ENCODE results near the gene CHD9NB.
"Not testable (repeated sequence)": the region's sequence is repeated elsewhere in the genome, so short reads cannot be mapped to it uniquely, and the experiment has no call there.

CHD9NB gene

DNA sequence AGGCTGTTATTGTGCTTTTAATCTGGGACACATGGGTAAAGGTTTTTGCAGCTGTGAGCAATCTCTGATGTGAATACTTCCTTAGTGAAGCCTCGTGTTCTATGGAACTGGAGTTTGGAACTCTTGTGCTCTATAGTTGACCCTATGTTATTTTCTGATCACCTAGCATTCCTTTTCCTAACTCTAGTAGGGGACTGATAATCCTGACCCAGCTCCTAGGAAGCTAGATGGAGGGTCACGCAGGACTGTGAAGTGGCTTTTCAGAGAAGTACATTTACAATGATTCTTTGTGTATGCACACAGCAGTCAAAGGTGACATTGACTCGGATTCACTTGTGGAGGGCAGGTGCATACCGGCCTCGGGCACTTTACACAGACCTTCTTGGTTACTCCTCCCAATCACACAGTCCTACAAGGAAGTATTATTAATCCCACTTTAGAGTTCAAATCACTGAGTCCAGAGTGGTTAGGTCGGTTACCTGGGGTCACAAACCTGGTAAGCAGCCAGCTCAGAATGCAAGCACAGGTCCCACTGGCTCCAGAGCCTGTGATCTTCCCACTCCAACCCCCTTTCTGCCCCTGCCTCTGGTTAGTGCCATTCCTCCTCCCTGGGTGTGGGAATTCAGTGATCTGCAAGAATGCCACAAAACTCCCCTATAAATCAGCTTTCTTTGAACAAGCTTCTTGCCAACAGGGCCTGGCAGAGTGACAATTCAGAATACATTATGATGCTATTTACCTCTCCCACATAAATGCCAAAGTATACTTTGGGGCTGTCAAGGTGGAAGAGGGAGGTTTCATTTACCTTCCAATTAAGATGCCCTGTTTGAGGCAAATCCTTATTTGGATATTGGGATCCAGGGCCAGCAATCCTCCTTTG lies 7.1 kb downstream of the CHD9NB start:
- no peaks in the 10 kb centered on the region for H3K27me3 ChIP-seq (ENCODE audit: control insufficient read depth in 1 of 2, insufficient read depth in 2 of 2, low read length in 2 of 2)

DNA sequence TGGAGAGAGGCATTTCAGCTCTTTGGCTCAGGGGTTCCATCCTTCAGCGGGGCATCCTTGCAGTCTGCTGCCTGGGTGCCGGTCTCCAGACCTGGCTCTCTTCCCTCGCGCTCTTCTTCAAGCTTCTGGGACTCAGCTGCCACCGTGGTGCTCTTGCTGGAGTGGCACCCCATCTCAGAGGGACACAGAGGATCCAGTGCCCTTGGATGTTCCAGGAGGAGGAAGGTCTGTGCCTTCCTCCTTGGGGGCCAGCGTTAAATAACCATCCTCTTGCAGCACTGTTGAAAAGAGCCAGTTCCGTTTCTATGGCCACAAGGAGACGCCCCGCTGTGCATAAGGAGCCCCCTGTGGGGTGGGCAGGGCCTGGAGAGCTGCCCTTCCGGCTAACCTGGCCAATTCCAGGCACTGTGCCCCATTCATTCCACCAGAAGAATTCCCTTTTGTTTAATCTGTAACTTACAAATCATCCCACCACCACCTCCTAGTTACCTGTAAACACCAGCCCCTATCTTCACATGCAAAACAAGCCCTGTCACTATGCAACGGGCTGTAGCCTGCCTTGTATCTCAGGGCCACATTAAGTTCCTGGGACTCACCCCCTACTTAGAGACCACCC lies 8.6 kb downstream of the CHD9NB start:
- H3K27ac ChIP-seq (ENCODE audit: low read depth, low read length), result peak overlapping the region; percentile 45
- H3K9me3 ChIP-seq (ENCODE audit: control insufficient read depth in 1 of 2, low read length in 2 of 2), result no peaks in the 10 kb centered on the region
- no peak overlapping the region for H3K9ac ChIP-seq (ENCODE audit: low read depth in 1 of 2, low read length in 2 of 2)
- no peaks in the 10 kb centered on the region for H3K27me3 ChIP-seq (ENCODE audit: control insufficient read depth in 1 of 2, insufficient read depth in 2 of 2, low read length in 2 of 2)
- peak overlapping the region; percentile 11 to 30 for H3K4me3 ChIP-seq (ENCODE audit: low read depth in 1 of 2, low read length in 2 of 2)
- peaks cover 44 to 49% of the 10 kb centered on the region in 2 donors for H3K4me1 ChIP-seq (ENCODE audit: control insufficient read depth in 1 of 2, insufficient read depth in 2 of 2, low read length in 2 of 2)
- no peaks in the 10 kb centered on the region for H3K36me3 ChIP-seq (ENCODE audit: control insufficient read depth in 1 of 2, insufficient read depth in 2 of 2, low read length in 2 of 2)

More for the DNA sequence above, 7.1 kb downstream of the CHD9NB start:
- no peak overlapping the region for H3K27ac ChIP-seq (ENCODE audit: low read depth, low read length)
- no peaks in the 10 kb centered on the region for H3K9me3 ChIP-seq (ENCODE audit: control insufficient read depth in 1 of 2, low read length in 2 of 2)
- H3K9ac ChIP-seq (ENCODE audit: low read depth in 1 of 2, low read length in 2 of 2), result no peak overlapping the region
- H3K4me1 ChIP-seq (ENCODE audit: control insufficient read depth in 1 of 2, insufficient read depth in 2 of 2, low read length in 2 of 2), result peaks cover 46 to 49% of the 10 kb centered on the region in 2 donors
- H3K4me3 ChIP-seq (ENCODE audit: low read depth in 1 of 2, low read length in 2 of 2), result no peak overlapping the region
- H3K36me3 ChIP-seq (ENCODE audit: control insufficient read depth in 1 of 2, insufficient read depth in 2 of 2, low read length in 2 of 2), result no peaks in the 10 kb centered on the region

DNA sequence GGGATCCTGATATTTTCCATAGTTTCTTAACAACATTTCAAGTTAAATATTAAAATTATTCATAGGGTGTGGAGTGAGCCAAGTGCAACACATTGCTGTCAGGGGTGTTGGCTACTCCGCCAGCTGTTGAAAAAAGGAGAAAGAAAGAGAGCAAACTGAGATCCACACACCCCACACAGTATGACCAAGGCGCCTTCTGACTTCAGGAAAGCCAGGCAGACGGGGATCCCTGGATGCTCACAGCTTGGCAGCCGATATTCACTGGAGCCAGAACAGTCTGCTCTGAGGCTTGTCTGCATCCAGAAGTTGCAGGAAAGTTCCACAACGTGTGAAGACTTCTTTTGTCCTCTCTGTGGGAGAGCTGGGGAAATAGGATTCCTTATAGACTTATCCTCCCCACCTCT lies 9.3 kb downstream of the CHD9NB start:
- Histone ChIP-seq H3K4me1 (ENCODE audit: control insufficient read depth in 1 of 2, insufficient read depth in 2 of 2, low read length in 2 of 2) (peaks cover 39 to 45% of the 10 kb centered on the region in 2 donors), H3K4me3 (ENCODE audit: low read depth in 1 of 2, low read length in 2 of 2) (peak overlapping the region in 1 of 2 donors; percentile 30)

DNA sequence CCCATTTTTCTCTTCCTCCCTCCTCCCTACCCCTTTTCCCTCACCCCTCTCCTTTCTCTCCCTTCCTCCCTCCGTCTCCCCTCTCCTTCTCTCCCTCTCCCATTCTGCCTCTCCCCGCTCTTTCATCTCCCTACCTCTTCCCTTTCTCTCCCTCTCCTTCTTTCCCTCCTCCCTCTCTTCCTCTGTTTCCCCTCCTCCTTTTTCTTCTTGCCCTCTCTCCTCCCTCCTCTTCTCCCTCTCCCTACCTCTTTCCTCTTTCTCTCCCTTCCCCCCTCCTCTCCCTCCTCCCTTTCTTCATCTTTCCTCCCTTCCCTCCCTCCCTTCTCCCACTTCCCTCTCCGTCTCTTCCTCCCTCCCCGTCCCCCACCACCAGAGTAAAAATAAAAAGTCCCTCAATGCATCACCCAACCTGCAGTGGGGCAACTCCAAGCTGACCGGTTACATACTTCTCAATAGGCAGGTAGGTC lies 10.4 kb downstream of the CHD9NB start:
- H3K27ac ChIP-seq (ENCODE audit: low read depth, low read length), result no peak overlapping the region
- peaks cover 35 to 45% of the 10 kb centered on the region in 2 donors for H3K4me1 ChIP-seq (ENCODE audit: control insufficient read depth in 1 of 2, insufficient read depth in 2 of 2, low read length in 2 of 2)
- H3K27me3 ChIP-seq (ENCODE audit: control insufficient read depth in 1 of 2, insufficient read depth in 2 of 2, low read length in 2 of 2), result no peaks in the 10 kb centered on the region
- no peaks in the 10 kb centered on the region for H3K9me3 ChIP-seq (ENCODE audit: control insufficient read depth in 1 of 2, low read length in 2 of 2)
- no peaks in the 10 kb centered on the region for H3K36me3 ChIP-seq (ENCODE audit: control insufficient read depth in 1 of 2, insufficient read depth in 2 of 2, low read length in 2 of 2)
- H3K4me3 ChIP-seq (ENCODE audit: low read depth in 1 of 2, low read length in 2 of 2), result no peak overlapping the region
- H3K9ac ChIP-seq (ENCODE audit: low read depth in 1 of 2, low read length in 2 of 2), result no peak overlapping the region

More for the DNA sequence above, 9.3 kb downstream of the CHD9NB start:
- no peaks in the 10 kb centered on the region for H3K27me3 ChIP-seq (ENCODE audit: control insufficient read depth in 1 of 2, insufficient read depth in 2 of 2, low read length in 2 of 2)
- H3K9ac ChIP-seq (ENCODE audit: low read depth in 1 of 2, low read length in 2 of 2), result no peak overlapping the region
- no peaks in the 10 kb centered on the region for H3K9me3 ChIP-seq (ENCODE audit: control insufficient read depth in 1 of 2, low read length in 2 of 2)
- no peak overlapping the region for H3K27ac ChIP-seq (ENCODE audit: low read depth, low read length)
- H3K36me3 ChIP-seq (ENCODE audit: control insufficient read depth in 1 of 2, insufficient read depth in 2 of 2, low read length in 2 of 2), result no peaks in the 10 kb centered on the region

DNA sequence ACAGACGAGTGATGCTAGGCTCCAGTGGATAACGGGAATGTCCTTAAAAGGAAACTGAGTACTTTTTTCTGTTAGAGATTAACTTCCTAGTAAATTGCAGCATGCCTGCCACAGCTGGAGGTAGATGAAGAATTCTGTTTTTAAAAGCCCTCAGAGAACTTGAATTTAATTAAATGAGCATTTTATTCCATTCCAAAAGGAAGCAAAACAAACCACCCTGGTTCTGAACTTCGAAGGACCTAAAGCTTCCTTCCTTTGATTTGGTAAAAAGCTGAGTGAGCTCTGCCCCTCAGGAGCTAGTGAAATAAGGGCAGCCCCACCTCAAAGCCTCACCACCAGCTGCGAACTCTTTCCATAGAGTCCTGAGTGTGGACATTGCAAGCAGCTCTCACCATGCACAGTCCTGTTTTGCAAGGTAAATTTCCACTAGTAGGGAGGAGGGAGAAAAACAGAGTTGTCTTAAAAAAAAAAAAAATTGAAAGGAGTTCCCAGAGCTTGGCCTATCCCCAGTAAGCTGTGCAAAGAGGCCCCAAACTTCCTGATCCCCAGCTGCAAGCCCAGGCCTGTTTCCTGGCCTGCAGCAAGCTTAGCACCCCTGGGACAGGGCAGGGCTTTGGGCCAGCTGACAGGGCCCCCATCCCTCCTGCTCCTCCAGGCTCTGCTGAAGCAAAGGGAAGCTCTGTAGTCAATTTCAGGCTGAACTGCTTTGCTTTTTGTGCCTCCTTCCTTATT lies 11.2 kb downstream of the CHD9NB start:
- H3K27ac ChIP-seq (ENCODE audit: low read depth, low read length), result no peak overlapping the region
- H3K9ac ChIP-seq (ENCODE audit: low read depth in 1 of 2, low read length in 2 of 2), result no peak overlapping the region
- H3K9me3 ChIP-seq (ENCODE audit: control insufficient read depth in 1 of 2, low read length in 2 of 2), result no peaks in the 10 kb centered on the region

DNA sequence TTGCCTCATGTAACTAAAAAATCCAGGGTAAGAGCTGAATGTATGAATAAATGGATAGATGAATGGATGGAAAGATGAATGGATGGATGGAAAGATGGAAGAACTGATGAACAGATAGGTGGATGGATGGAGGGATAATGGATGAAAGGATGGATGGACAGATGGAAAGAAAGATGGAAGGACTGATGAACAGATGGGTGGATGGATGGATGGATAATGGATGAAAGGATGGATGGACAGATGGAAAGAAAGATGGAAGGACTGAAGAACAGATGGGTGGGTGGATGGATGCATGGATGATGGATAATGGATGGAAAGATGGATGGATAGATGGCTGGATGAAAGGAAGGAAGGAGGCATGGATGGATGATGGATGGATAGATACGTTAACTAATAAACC lies 11.9 kb downstream of the CHD9NB start:
- no peaks in the 10 kb centered on the region for H3K9me3 ChIP-seq (ENCODE audit: control insufficient read depth in 1 of 2, low read length in 2 of 2)
- H3K9ac ChIP-seq (ENCODE audit: low read depth in 1 of 2, low read length in 2 of 2), result no peak overlapping the region
- H3K27me3 ChIP-seq (ENCODE audit: control insufficient read depth in 1 of 2, insufficient read depth in 2 of 2, low read length in 2 of 2), result no peaks in the 10 kb centered on the region
- H3K36me3 ChIP-seq (ENCODE audit: control insufficient read depth in 1 of 2, insufficient read depth in 2 of 2, low read length in 2 of 2), result no peaks in the 10 kb centered on the region
- H3K4me3 ChIP-seq (ENCODE audit: low read depth in 1 of 2, low read length in 2 of 2), result no peak overlapping the region
- H3K4me1 ChIP-seq (ENCODE audit: control insufficient read depth in 1 of 2, insufficient read depth in 2 of 2, low read length in 2 of 2), result peaks cover 31 to 41% of the 10 kb centered on the region in 2 donors
- no peak overlapping the region for H3K27ac ChIP-seq (ENCODE audit: low read depth, low read length)

More for the DNA sequence above, 11.2 kb downstream of the CHD9NB start:
- Histone ChIP-seq H3K4me3 (ENCODE audit: low read depth in 1 of 2, low read length in 2 of 2) (no peak overlapping the region), H3K4me1 (ENCODE audit: control insufficient read depth in 1 of 2, insufficient read depth in 2 of 2, low read length in 2 of 2) (peaks cover 35 to 45% of the 10 kb centered on the region in 2 donors), H3K36me3 (ENCODE audit: control insufficient read depth in 1 of 2, insufficient read depth in 2 of 2, low read length in 2 of 2) (no peaks in the 10 kb centered on the region), H3K27me3 (ENCODE audit: control insufficient read depth in 1 of 2, insufficient read depth in 2 of 2, low read length in 2 of 2) (no peaks in the 10 kb centered on the region)

DNA sequence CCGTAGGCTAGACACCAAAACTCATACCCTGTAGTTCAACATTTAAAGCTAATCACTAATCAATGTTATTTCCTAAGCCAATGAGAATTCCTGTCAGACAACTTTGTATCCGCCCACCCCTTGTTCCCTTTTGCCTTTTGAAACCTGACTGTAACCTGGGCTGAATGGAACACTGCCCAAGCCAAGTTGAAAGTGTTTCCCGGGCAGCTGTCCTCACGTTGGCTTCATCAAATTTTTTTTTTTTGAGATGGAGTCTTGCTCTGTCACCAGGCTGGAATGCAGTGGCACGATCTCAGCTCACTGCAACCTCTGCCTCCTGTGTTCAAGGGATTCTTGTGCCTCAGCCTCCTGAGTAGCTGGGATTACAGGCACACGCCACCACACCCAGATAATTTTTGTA lies 16.0 kb downstream of the CHD9NB start:
- not testable (repeated sequence) for H3K36me3 ChIP-seq (ENCODE audit: control insufficient read depth in 1 of 2, insufficient read depth in 2 of 2, low read length in 2 of 2); H3K9me3 ChIP-seq (ENCODE audit: control insufficient read depth in 1 of 2, low read length in 2 of 2); H3K27me3 ChIP-seq (ENCODE audit: control insufficient read depth in 1 of 2, insufficient read depth in 2 of 2, low read length in 2 of 2); H3K27ac ChIP-seq (ENCODE audit: low read depth, low read length); H3K4me1 ChIP-seq (ENCODE audit: control insufficient read depth in 1 of 2, insufficient read depth in 2 of 2, low read length in 2 of 2); H3K9ac ChIP-seq (ENCODE audit: low read depth in 1 of 2, low read length in 2 of 2); H3K4me3 ChIP-seq (ENCODE audit: low read depth in 1 of 2, low read length in 2 of 2)

DNA sequence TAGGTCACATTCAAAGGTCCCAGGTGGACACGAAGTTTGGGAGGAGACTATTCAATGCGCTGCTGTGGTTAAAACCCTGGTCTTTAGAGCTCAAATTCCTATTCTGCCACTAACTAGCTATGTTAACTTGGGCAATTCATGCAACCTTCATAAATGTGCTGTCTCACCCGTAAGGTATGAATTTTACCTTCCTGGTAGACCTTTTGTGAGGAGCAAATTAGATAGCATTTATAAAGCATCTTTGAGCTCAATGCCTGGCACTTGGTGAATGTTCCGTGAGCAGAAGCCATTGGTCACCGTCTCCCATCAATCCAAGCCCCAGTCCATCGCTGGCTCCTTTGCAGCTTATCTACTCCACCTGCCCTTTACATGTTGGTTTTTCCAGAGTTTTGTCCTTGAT lies 16.6 kb downstream of the CHD9NB start:
- Histone ChIP-seq H3K4me3 (ENCODE audit: low read depth in 1 of 2, low read length in 2 of 2) (no peak overlapping the region), H3K4me1 (ENCODE audit: control insufficient read depth in 1 of 2, insufficient read depth in 2 of 2, low read length in 2 of 2) (no peaks in the 10 kb centered on the region)

DNA sequence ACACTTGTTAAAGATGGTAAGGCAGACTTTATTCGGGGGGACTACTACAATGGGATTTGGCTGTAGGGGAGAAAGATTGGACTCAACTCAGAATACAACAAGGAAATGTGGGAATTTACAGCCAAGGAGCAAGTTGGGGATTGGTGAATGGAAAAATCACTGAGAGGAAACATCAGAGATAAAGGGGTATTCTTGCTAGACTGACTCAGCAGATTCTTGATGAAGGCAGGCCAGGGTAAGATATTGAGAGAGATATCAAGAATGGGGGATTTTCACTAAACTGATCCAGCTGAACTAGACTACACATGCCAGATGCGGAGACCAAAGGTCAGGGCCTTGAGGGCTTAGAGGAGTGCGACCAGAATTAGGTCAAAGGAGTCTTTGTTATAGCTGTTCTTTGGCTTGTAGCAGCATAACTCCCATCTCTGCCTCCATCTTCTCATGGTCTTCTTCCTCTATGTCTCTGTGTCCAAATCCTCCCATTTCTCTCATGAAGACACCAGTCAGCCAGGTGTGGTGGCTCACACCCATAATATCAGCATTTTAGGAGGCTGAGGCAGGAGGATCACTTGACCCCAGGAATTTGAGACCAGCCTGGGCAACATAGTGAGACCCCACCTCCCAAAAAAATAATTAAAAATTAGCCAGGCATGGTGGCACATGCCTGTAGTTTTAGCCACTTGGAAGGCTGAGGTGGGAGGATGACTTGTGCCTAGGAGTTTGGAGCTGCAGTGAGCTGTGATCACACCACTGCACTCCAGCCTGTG lies 17.3 kb downstream of the CHD9NB start:
- no peak overlapping the region for H3K9ac ChIP-seq (ENCODE audit: low read depth in 1 of 2, low read length in 2 of 2)
- no peak overlapping the region for H3K27ac ChIP-seq (ENCODE audit: low read depth, low read length)
- no peaks in the 10 kb centered on the region for H3K4me1 ChIP-seq (ENCODE audit: control insufficient read depth in 1 of 2, insufficient read depth in 2 of 2, low read length in 2 of 2)
- no peak overlapping the region for H3K4me3 ChIP-seq (ENCODE audit: low read depth in 1 of 2, low read length in 2 of 2)
- H3K36me3 ChIP-seq (ENCODE audit: control insufficient read depth in 1 of 2, insufficient read depth in 2 of 2, low read length in 2 of 2), result no peaks in the 10 kb centered on the region
- H3K27me3 ChIP-seq (ENCODE audit: control insufficient read depth in 1 of 2, insufficient read depth in 2 of 2, low read length in 2 of 2), result no peaks in the 10 kb centered on the region
- no peaks in the 10 kb centered on the region for H3K9me3 ChIP-seq (ENCODE audit: control insufficient read depth in 1 of 2, low read length in 2 of 2)

More for the DNA sequence above, 16.6 kb downstream of the CHD9NB start:
- Histone ChIP-seq H3K9me3 (ENCODE audit: control insufficient read depth in 1 of 2, low read length in 2 of 2) (no peaks in the 10 kb centered on the region), H3K9ac (ENCODE audit: low read depth in 1 of 2, low read length in 2 of 2) (no peak overlapping the region), H3K27ac (ENCODE audit: low read depth, low read length) (no peak overlapping the region), H3K27me3 (ENCODE audit: control insufficient read depth in 1 of 2, insufficient read depth in 2 of 2, low read length in 2 of 2) (no peaks in the 10 kb centered on the region), H3K36me3 (ENCODE audit: control insufficient read depth in 1 of 2, insufficient read depth in 2 of 2, low read length in 2 of 2) (no peaks in the 10 kb centered on the region)
